Keratinocyte (primary cell): ENCODE measurements around the gene MMP24OS. TPM values are rescaled to one million over a fixed set of nuclear protein-coding genes. Genes with fewer than 3 reads are reported as not detected.

Experiments used
- DNase-seq: peaks from one replicate; pipeline ENCODE4 v3.0.0-alpha.2; 2011; ENCODE audit warnings: low read depth, missing footprints, low spot score
- FAIRE-seq: peaks from 2 replicates; lab custom pipeline; 2011; peaks lifted over from hg19 to GRCh38; lab: Jason Lieb, UNC
- H2AFZ ChIP-seq: 2 replicates; pipeline ENCODE4 v1.6.0; 2012; ENCODE audit warnings: low read length, control low read depth, inconsistent platforms; ENCODE audit not compliant: control insufficient read depth
- H3K27ac ChIP-seq: 2 replicates; pipeline ENCODE4 v1.5.1; 2011; ENCODE audit warnings: low read length; ENCODE audit not compliant: control insufficient read depth, insufficient read depth
- H3K27me3 ChIP-seq: 3 replicates; pipeline ENCODE4 v1.6.0; 2011; ENCODE audit warnings: low read length; ENCODE audit not compliant: control insufficient read depth, insufficient read depth; ENCODE audit errors: extremely low read depth
- H3K36me3 ChIP-seq, 2 experiments: 2 replicates in 1 of 2; 3 replicates in 1 of 2; pipeline ENCODE4 v1.5.1; 2011; ENCODE audit warnings: low read length in 2 of 2, mild to moderate bottlenecking in 1 of 2; ENCODE audit not compliant: control insufficient read depth in 2 of 2, insufficient read depth in 2 of 2; ENCODE audit errors: extremely low read depth in 1 of 2
- H3K4me1 ChIP-seq: 3 replicates; pipeline ENCODE4 v1.5.1; 2011; ENCODE audit warnings: low read length; ENCODE audit not compliant: control insufficient read depth, insufficient read depth; ENCODE audit errors: extremely low read depth
- H3K4me2 ChIP-seq: 3 replicates; pipeline ENCODE4 v1.6.0; 2011; ENCODE audit warnings: low read depth, low read length; ENCODE audit not compliant: control insufficient read depth, insufficient read depth; ENCODE audit errors: extremely low read depth
- H3K4me3 ChIP-seq, 3 experiments: fragments of 200-600 bp in 1 of 3; sonication (generic) in 1 of 3; 2 replicates in 2 of 3; 3 replicates in 1 of 3; pipeline ENCODE4 v1.5.1; 2011 to 2016; ENCODE audit warnings: low read length in 3 of 3, mild to moderate bottlenecking in 3 of 3, control low read depth in 2 of 3, inconsistent platforms in 1 of 3, low read depth in 1 of 3, mixed read lengths in 1 of 3, mixed run types in 1 of 3, moderate library complexity in 1 of 3; ENCODE audit not compliant: control insufficient read depth in 2 of 3, insufficient read depth in 2 of 3; ENCODE audit errors: extremely low read depth in 1 of 3
- H3K79me2 ChIP-seq: 2 replicates; pipeline ENCODE4 v1.6.0; 2012; ENCODE audit warnings: low read length; ENCODE audit not compliant: control insufficient read depth, insufficient read depth
- H3K9ac ChIP-seq: 3 replicates; pipeline ENCODE4 v1.6.0; 2011; ENCODE audit warnings: low read length; ENCODE audit not compliant: control insufficient read depth, insufficient read depth; ENCODE audit errors: extremely low read depth
- H3K9me1 ChIP-seq: 3 replicates; pipeline ENCODE4 v1.6.0; 2011; ENCODE audit warnings: low read length; ENCODE audit not compliant: control insufficient read depth, insufficient read depth; ENCODE audit errors: extremely low read depth
- H3K9me3 ChIP-seq: 2 replicates; pipeline ENCODE4 v1.5.1; 2012; ENCODE audit warnings: low read depth, low read length; ENCODE audit not compliant: control insufficient read depth
- H4K20me1 ChIP-seq: 3 replicates; pipeline ENCODE4 v1.6.0; 2011; ENCODE audit warnings: low read length; ENCODE audit not compliant: control insufficient read depth, insufficient read depth; ENCODE audit errors: extremely low read depth
- CTCF ChIP-seq, 3 experiments: IDR thresholded peaks in 1 of 3; conservative IDR thresholded peaks in 1 of 3; optimal IDR thresholded peaks in 1 of 3; 2 replicates in 2 of 3; 3 replicates in 1 of 3; pipeline versions ENCODE3 to v1.5.1; 2011; ENCODE audit warnings: low read length in 3 of 3, mild to moderate bottlenecking in 3 of 3, moderate library complexity in 2 of 3, control low read depth in 1 of 3, inconsistent platforms in 1 of 3; ENCODE audit not compliant: insufficient read depth in 2 of 3; ENCODE audit errors: extremely low read depth in 1 of 3
- EZH2 ChIP-seq: IDR thresholded peaks from one replicate; pipeline ENCODE4 v1.6.1; 2012; ENCODE audit warnings: inconsistent platforms, mild to moderate bottlenecking, low read length, moderate library complexity
- dilution Hi-C: fragments of 300-500 bp; cut with MboI; formaldehyde crosslinking; loops from one replicate; pipeline ENCODE4 v1.7.0; 2020; ENCODE audit warnings: low sequenced_read_pairs; ENCODE audit not compliant: extremely low pct_ligation_motif_present
- polyA plus RNA-seq, 5 experiments: library from polyadenylated mRNA; depleted of rRNA in 3 of 5; stranded (reverse) in 3 of 5; stranded (forward) in 1 of 5; unstranded in 1 of 5; fragments of >200 nt; gene quantifications; 1 replicate in 1 of 5; 2 replicates in 3 of 5; 3 replicates in 1 of 5; pipeline versions ENCODE4 v1.2.1 to v1.2.3, GENCODE V29; 2011 to 2012; ENCODE audit warnings: missing spikeins in 2 of 5, low read depth in 1 of 5, low replicate concordance in 1 of 5

The MMP24OS gene
- polyA plus RNA-seq, 1 donor (not counting 4 experiments of a cell fraction or from before 2014, with no cell fraction given): 19.5 TPM

GRCh38 chr20:35271073-35271882 is 6.6 kb downstream of the MMP24OS start:
- Histone ChIP-seq H3K27me3 (no peaks in the 10 kb centered on the region), H3K9me3 (no peaks in the 10 kb centered on the region), H3K36me3 (peaks cover 17 to 25% of the 10 kb centered on the region in 2 experiments), H3K4me1 (no peaks in the 10 kb centered on the region), H2AFZ (no peak overlapping the region), H3K27ac (no peak overlapping the region), H3K9ac (no peak overlapping the region), H3K9me1 (no peaks in the 10 kb centered on the region), H3K4me3 (no peak overlapping the region), H4K20me1 (no peaks in the 10 kb centered on the region), H3K4me2 (no peak overlapping the region), H3K79me2 (peaks cover under 1% of the 10 kb centered on the region)
- FAIRE-seq (no peak), DNase-seq (no peak)
- dilution Hi-C loops: no loop called here
- TF ChIP-seq EZH2: no peak
- TF ChIP-seq CTCF (optimal IDR thresholded peaks at IDR 0.05 in 1 of 3, IDR thresholded peaks at IDR 0.05 in 1 of 3, conservative IDR thresholded peaks at IDR 0.05 in 1 of 3; ENCODE audit: extremely low read depth in 1 of 3, insufficient read depth in 2 of 3, low read length in 3 of 3): no peak

GRCh38 chr20:35270021-35270902 is 7.7 kb downstream of the MMP24OS start:
- no peak overlapping the region for H2AFZ ChIP-seq
- no peaks in the 10 kb centered on the region for H3K9me1 ChIP-seq
- no peak overlapping the region for H3K27ac ChIP-seq
- no peak for DNase-seq
- no peaks in the 10 kb centered on the region for H4K20me1 ChIP-seq
- H3K4me3 ChIP-seq: no peak overlapping the region
- H3K9ac ChIP-seq: no peak overlapping the region
- peaks cover 7 to 19% of the 10 kb centered on the region in 2 experiments for H3K36me3 ChIP-seq
- dilution Hi-C loops: no loop called here
- TF ChIP-seq EZH2 (no peak), CTCF (optimal IDR thresholded peaks at IDR 0.05 in 1 of 3, IDR thresholded peaks at IDR 0.05 in 1 of 3, conservative IDR thresholded peaks at IDR 0.05 in 1 of 3; ENCODE audit: extremely low read depth in 1 of 3, insufficient read depth in 2 of 3, low read length in 3 of 3) (no peak)
- no peak for FAIRE-seq
- H3K4me2 ChIP-seq: no peak overlapping the region
- H3K27me3 ChIP-seq: no peaks in the 10 kb centered on the region
- H3K4me1 ChIP-seq: no peaks in the 10 kb centered on the region
- no peaks in the 10 kb centered on the region for H3K79me2 ChIP-seq
- no peaks in the 10 kb centered on the region for H3K9me3 ChIP-seq
